Suprapubic skin (tissue), 4 donors: ENCODE measurements around the gene UTRN. TPM values are rescaled to one million over a fixed set of nuclear protein-coding genes. Genes with fewer than 3 reads are reported as not detected.

Experiments used
- DNase-seq, 2 donors: peaks; one replicate each; pipeline ENCODE4 v3.0.0-alpha.2; 2019; ENCODE audit warnings: low spot score in 2 of 2
- H3K27ac ChIP-seq: fragments of 200-600 bp; sonication (generic); one replicate; pipeline ENCODE4 v1.5.1; 2019
- H3K27me3 ChIP-seq: fragments of 200-600 bp; sonication (generic); one replicate; pipeline ENCODE4 v1.5.1; 2019
- H3K36me3 ChIP-seq: fragments of 200-600 bp; sonication (generic); one replicate; pipeline ENCODE4 v1.5.1; 2019
- H3K4me1 ChIP-seq: fragments of 200-600 bp; sonication (generic); one replicate; pipeline ENCODE4 v1.5.1; 2019
- H3K4me3 ChIP-seq: fragments of 200-600 bp; sonication (generic); one replicate; pipeline ENCODE4 v1.5.1; 2019; ENCODE audit warnings: mild to moderate bottlenecking
- H3K9me3 ChIP-seq: fragments of 200-600 bp; sonication (generic); one replicate; pipeline ENCODE4 v1.5.1; 2019
- EP300 ChIP-seq: sonication (generic); formaldehyde crosslinking; IDR thresholded peaks from one replicate; pipeline ENCODE4 v1.6.1; 2017; ENCODE audit warnings: antibody characterized with exemption
- POLR2A ChIP-seq, 2 donors: fragments of 450-650 bp; IDR thresholded peaks; one replicate each; pipeline ENCODE4 v1.6.1; 2017; ENCODE audit warnings: antibody characterized with exemption in 2 of 2, mild to moderate bottlenecking in 2 of 2, moderate library complexity in 2 of 2
- POLR2AphosphoS5 ChIP-seq, 3 donors: sonication (generic); formaldehyde crosslinking; IDR thresholded peaks; one replicate each; pipeline ENCODE4 v1.6.1; 2017; ENCODE audit warnings: antibody characterized with exemption in 3 of 3
- WGBS: methylation state at CpG from one replicate; pipeline ENCODE4 v1.1.5; 2018; 5-methylcytosine and 5-hydroxymethylcytosine counted together
- total RNA-seq, 4 donors: library from RNA; depleted of rRNA; stranded (reverse); fragments of >200 nt; gene quantifications; one replicate each; pipeline ENCODE4 v1.1.0, GENCODE V29; 2016
- TF ChIP-seq, protein P1 (sequence below), 2 donors: fragments of 200-600 bp in 1 of 2; fragments of 450-650 bp in 1 of 2; sonication (generic) in 1 of 2; IDR thresholded peaks; one replicate each; pipeline ENCODE4 v1.5.1; 2016 to 2019; ENCODE audit warnings: antibody characterized with exemption in 2 of 2, mild to moderate bottlenecking in 1 of 2, moderate library complexity in 1 of 2

The UTRN gene
- total RNA-seq: 100 to 1,000 TPM in 2 of 4 donors, 10 to 100 TPM in 2; 76.1 to 147 (median 93.1) TPM

DNA sequence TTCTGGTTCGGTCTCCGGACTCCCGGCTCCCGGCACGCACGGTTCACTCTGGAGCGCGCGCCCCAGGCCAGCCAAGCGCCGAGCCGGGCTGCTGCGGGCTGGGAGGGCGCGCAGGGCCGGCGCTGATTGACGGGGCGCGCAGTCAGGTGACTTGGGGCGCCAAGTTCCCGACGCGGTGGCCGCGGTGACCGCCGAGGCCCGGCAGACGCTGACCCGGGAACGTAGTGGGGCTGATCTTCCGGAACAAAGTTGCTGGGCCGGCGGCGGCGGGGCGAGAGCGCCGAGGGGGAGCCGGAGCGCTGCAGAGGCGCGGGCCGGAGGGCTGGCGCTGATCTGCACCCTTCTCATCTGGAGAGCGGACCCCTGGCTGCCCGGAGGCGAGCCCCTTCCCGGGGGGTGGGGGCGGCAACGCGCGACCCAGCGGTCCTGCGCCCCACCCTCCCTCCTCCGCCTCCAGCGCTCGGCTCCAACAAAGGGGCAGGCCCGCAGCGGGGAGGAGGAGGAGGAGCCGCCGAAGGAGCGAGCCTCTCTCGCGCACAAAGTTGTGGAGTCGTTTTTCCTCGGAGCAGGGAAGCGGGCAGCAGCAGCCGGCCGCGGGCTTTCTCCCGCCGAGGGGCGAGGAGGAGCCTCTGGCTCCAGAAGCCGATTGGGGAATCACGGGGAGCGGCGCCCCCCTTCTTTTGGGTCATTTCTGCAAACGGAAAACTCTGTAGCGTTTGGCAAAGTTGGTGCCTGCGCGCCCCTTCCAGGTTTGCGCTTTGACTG, at the start of gene UTRN:
Gene UTRN, plus strand, starts transcription at position 553 of the 765 bp plus-strand sequence. CDS start 6,494 bp downstream, outside the sequence.
- Histone ChIP-seq H3K27ac (peak within 1 kb of the TSS; percentile 96), H3K4me1 (peaks cover 19% of the 10 kb centered on the region), H3K27me3 (no peaks in the 10 kb centered on the region), H3K36me3 (no peaks in the 10 kb centered on the region), H3K9me3 (no peaks in the 10 kb centered on the region), H3K4me3 (peak within 1 kb of the TSS; percentile 77)
- TF ChIP-seq EP300: no peak
- TF ChIP-seq POLR2AphosphoS5 (IDR thresholded peaks at IDR 0.05): peak in 2 of 3 donors; percentile 22 to 24
- TF ChIP-seq POLR2A (IDR thresholded peaks at IDR 0.05): peak in 1 of 2 donors; percentile 44
- TF ChIP-seq, protein P1, sequence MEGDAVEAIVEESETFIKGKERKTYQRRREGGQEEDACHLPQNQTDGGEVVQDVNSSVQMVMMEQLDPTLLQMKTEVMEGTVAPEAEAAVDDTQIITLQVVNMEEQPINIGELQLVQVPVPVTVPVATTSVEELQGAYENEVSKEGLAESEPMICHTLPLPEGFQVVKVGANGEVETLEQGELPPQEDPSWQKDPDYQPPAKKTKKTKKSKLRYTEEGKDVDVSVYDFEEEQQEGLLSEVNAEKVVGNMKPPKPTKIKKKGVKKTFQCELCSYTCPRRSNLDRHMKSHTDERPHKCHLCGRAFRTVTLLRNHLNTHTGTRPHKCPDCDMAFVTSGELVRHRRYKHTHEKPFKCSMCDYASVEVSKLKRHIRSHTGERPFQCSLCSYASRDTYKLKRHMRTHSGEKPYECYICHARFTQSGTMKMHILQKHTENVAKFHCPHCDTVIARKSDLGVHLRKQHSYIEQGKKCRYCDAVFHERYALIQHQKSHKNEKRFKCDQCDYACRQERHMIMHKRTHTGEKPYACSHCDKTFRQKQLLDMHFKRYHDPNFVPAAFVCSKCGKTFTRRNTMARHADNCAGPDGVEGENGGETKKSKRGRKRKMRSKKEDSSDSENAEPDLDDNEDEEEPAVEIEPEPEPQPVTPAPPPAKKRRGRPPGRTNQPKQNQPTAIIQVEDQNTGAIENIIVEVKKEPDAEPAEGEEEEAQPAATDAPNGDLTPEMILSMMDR (IDR thresholded peaks at IDR 0.05): no peak
- WGBS: under 1% methylated on average over 50 of the region's 84 CpGs
- DNase-seq: peak; percentile 86 to 90

DNA sequence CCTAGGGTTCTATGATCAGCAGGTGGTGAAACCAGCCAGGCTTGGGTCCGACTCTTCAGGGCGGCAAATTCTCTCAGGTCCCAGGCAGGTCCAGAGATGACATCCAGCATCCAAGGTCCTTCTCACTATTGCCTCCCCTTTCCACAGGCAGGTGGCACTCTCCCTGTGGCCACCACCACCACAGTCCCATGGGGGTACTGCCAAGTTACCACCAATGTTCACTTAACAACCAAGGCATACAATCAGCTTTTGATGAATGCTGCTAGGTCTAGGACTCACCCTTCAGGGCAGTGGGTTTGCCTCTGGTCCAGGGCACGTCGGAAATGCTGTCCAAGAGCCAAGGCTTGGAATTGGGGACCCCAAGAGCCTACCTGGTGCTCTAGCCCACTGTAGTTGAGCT, 40.4 kb upstream of the UTRN start:
- 100% methylated on average over 4 of the region's 4 CpGs for WGBS
- Histone ChIP-seq H3K4me1 (peaks cover 4% of the 10 kb centered on the region), H3K27ac (no peak overlapping the region), H3K27me3 (no peaks in the 10 kb centered on the region), H3K9me3 (no peaks in the 10 kb centered on the region), H3K4me3 (no peak overlapping the region), H3K36me3 (no peaks in the 10 kb centered on the region)
- TF ChIP-seq EP300 (no peak), POLR2AphosphoS5 (IDR thresholded peaks at IDR 0.05) (no peak), POLR2A (IDR thresholded peaks at IDR 0.05) (no peak)
- TF ChIP-seq, protein P1 (IDR thresholded peaks at IDR 0.05): no peak
- DNase-seq: no peak

DNA sequence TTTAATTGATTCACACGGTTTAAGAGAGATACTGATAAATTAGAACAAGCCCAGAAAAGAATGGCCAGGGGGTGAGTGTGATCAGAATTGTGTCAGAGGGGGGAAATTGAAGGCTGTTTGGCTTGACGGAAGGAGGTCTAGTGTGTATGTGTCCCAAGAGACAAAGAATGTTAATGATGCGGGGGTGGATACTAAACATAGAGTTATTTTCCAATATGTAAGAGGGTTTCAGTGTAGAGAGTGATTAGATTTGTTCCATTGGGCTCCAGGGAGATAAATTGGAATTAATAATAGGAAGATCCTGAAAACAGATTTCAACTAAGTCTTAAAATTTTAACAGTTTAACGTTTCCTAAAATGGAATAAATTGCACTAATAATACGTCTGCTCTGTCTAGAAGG, 38.1 kb upstream of the UTRN start:
- 77% methylated on average over 5 of the region's 5 CpGs for WGBS
- DNase-seq: no peak

DNA sequence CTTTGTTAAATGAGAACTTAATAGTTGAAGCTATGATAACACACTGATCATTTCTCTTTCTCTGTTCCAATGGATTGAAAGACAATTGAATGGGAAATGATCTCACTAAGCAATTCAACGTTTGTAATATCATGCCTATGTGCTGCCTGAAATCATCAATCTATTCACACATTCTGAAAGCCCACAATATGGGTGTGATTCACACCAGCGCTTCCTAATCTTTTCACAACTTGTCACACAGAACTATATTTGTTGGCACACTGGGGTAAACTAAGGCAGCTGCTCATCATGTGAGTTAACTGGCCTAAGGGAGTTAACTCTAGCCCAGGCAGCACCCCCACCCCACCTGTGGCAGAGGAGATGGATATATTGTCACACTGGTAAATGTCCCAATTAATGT, 37.1 kb upstream of the UTRN start:
- no peak for TF ChIP-seq POLR2A (IDR thresholded peaks at IDR 0.05)
- H3K4me3 ChIP-seq: no peak overlapping the region
- H3K27me3 ChIP-seq: no peaks in the 10 kb centered on the region
- 63% methylated on average over 2 of the region's 2 CpGs for WGBS
- H3K27ac ChIP-seq: peak overlapping the region; percentile 59
- H3K36me3 ChIP-seq: no peaks in the 10 kb centered on the region
- no peaks in the 10 kb centered on the region for H3K9me3 ChIP-seq
- H3K4me1 ChIP-seq: peaks cover 13% of the 10 kb centered on the region
- DNase-seq: no peak

More for the DNA sequence above, 38.1 kb upstream of the UTRN start:
- H3K27me3 ChIP-seq: no peaks in the 10 kb centered on the region
- TF ChIP-seq POLR2A (IDR thresholded peaks at IDR 0.05): no peak
- TF ChIP-seq, protein P1 (IDR thresholded peaks at IDR 0.05): no peak
- no peak for TF ChIP-seq EP300
- TF ChIP-seq POLR2AphosphoS5 (IDR thresholded peaks at IDR 0.05): no peak
- H3K4me3 ChIP-seq: no peak overlapping the region
- no peaks in the 10 kb centered on the region for H3K36me3 ChIP-seq
- H3K4me1 ChIP-seq: peaks cover 9% of the 10 kb centered on the region
- H3K27ac ChIP-seq: no peak overlapping the region
- H3K9me3 ChIP-seq: no peaks in the 10 kb centered on the region

DNA sequence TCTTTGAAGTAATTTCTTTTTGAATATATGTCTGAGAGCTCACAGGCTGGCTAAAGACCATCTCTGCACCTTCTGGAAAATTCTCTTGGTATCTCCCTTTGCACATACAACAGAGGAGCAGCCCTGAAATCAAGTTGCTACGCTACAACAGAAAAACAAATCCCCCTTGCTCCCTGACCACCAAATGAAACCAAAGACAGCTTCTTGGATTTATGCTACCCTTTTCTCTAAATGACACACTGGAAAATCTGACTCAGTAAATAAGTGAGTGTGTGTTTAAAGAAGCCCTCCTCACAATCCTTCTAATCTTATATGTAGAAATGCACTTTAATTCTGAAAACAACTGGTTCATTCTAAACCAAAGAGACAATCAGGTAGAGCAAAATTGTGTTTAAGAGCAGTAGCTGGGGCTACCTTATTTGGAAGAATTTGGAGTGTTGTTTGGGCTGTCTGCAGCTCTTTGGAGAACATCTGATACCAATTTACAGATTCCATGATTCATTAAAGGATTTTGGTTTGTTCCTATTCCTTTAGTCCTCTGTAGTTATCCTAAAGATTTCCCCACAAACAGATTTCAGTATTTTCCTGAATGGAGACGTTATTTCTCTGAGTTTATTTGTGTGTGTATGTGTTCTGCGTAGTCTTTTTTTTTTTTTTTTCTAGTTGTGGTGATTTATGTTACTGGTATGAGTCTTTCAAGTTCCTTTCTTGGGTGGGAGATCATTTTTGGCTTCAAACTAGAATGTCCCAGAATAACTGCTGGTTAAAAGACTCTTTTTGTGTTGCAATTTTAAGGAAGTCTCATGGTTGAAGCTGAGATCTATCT, 36.4 kb upstream of the UTRN start:
- H3K27me3 ChIP-seq: no peaks in the 10 kb centered on the region
- TF ChIP-seq, protein P1 (IDR thresholded peaks at IDR 0.05): no peak
- TF ChIP-seq POLR2AphosphoS5 (IDR thresholded peaks at IDR 0.05) (no peak), POLR2A (IDR thresholded peaks at IDR 0.05) (no peak), EP300 (no peak)
- peak overlapping the region; percentile 59 for H3K27ac ChIP-seq
- H3K4me1 ChIP-seq: peaks cover 13% of the 10 kb centered on the region
- 63% methylated on average over 3 of the region's 3 CpGs for WGBS
- no peaks in the 10 kb centered on the region for H3K9me3 ChIP-seq
- no peak overlapping the region for H3K4me3 ChIP-seq
- no peaks in the 10 kb centered on the region for H3K36me3 ChIP-seq
- DNase-seq: no peak
